Raji (cell line): Measurements from ENCODE around the gene LEMD3.

Source experiments
- POLR2A ChIP-seq: IDR thresholded peaks from 2 replicates; pipeline ENCODE4 v1.6.1; 2011; ENCODE audit warnings: low read depth, low read length, control low read depth; ENCODE audit not compliant: insufficient read depth

LEMD3 gene

GRCh38 chr12:65157091-65157490 is 12.3 kb upstream of the LEMD3 start:
- no peak for TF ChIP-seq POLR2A

- no peak for TF ChIP-seq POLR2A
Observed at GRCh38 chr12:65162609-65163008, 6.8 kb upstream of the LEMD3 start.

GRCh38 chr12:65164244-65164643 is 5.1 kb upstream of the LEMD3 start:
- no peak for TF ChIP-seq POLR2A

GRCh38 chr12:65164774-65165173 is 4.6 kb upstream of the LEMD3 start:
- no peak for TF ChIP-seq POLR2A

GRCh38 chr12:65168681-65169319 is 583 bp upstream of the LEMD3 start:
- TF ChIP-seq POLR2A, result no peak

- no peak for TF ChIP-seq POLR2A
Observed at GRCh38 chr12:65170209-65170881, 962 bp downstream of the LEMD3 start.

- TF ChIP-seq POLR2A, result no peak
Observed at GRCh38 chr12:65171073-65171472, 1.7 kb downstream of the LEMD3 start.

- TF ChIP-seq POLR2A, result no peak
Observed at GRCh38 chr12:65171870-65172269, 2.5 kb downstream of the LEMD3 start.

- no peak for TF ChIP-seq POLR2A
Observed at GRCh38 chr12:65175385-65175784, 6.0 kb downstream of the LEMD3 start.

GRCh38 chr12:65182012-65182739 is 12.8 kb downstream of the LEMD3 start:
- no peak for TF ChIP-seq POLR2A

- TF ChIP-seq POLR2A, result no peak
Observed at GRCh38 chr12:65184176-65184857, 14.9 kb downstream of the LEMD3 start.

- no peak for TF ChIP-seq POLR2A
Observed at GRCh38 chr12:65184858-65185229, 15.5 kb downstream of the LEMD3 start.

- no peak for TF ChIP-seq POLR2A
Observed at GRCh38 chr12:65187665-65188064, 18.3 kb downstream of the LEMD3 start.

GRCh38 chr12:65188179-65188701 is 18.9 kb downstream of the LEMD3 start:
- no peak for TF ChIP-seq POLR2A

GRCh38 chr12:65189028-65189718 is 19.8 kb downstream of the LEMD3 start:
- TF ChIP-seq POLR2A, result no peak
